EH (cell line): Measurements from ENCODE around the gene IGFALS.

Source experiments
- DNase-seq: peaks from one replicate; pipeline ENCODE4 v3.0.0-alpha.2; 2015; ENCODE audit warnings: low read depth

Gene IGFALS

GRCh38 chr16:1789643-1790045 is 3.9 kb downstream of the IGFALS start:
- no peak for DNase-seq

DNA sequence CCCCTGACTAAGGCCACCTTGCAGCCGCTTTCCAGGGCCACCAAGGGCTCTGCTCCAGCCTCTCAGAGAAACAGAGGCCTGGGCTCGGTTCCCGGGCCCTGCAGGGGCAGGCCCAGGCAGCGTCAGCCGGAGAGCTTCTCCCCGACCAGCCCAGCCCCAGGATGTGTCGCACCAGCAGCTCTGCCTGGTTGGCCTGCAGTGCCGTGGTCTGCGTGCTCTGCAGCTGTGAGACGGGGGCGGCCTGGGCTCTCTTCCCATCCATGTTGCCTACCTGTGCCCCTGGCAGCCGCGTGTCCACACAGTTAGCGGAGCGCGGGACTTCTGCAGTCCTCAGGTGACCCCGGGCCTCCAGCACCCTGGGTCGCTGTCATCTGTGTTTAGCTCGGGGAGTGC is 4.8 kb downstream of the IGFALS start:
- DNase-seq: no peak

DNA sequence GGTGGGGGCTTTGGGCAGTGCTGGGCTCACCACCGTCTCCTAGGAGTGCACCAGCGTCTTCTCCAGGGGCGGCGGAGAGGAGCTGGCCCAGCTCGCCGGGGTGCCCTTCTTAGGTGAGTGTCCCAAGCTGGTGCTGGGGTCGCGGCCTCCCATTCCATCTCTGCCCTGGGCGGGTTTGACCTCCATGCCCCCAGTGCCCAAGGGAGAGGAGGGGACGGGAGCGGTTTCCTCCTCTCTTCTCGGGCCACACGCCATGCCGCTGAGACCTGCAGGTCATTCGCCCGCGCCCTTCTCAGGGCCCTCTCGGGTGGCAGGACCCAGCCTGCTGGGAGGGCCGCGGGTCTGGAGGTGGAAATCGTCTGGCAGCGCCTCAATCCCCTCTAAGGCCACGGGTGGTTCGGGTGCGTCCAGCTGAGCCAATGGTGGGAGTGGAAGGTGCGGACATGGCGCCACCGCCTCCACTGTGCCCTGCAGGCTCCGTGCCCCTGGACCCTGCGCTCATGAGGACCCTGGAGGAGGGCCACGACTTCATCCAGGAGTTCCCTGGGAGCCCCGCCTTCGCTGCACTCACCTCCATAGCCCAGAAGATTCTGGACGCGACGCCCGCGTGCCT is 5.3 kb downstream of the IGFALS start:
- no peak for DNase-seq

GRCh38 chr16:1787322-1788094 is 6.0 kb downstream of the IGFALS start:
- no peak for DNase-seq

DNA sequence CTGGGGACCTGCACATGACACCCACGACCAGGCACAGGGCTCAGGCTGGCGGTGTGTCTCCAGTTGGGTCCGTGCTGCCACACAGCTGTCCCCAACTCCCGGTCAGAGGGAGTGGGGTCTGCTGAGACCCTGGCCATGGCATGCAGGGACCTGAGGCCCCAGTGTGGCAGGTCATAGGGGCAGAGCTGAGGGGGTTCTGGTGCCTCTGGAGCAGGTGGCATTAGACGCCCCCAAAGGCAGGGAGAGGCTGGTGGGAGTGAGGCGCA is 6.5 kb downstream of the IGFALS start:
- no peak for DNase-seq

- DNase-seq: no peak
These were observed 7.1 kb downstream of the IGFALS start for GRCh38 chr16:1786242-1787055.

DNA sequence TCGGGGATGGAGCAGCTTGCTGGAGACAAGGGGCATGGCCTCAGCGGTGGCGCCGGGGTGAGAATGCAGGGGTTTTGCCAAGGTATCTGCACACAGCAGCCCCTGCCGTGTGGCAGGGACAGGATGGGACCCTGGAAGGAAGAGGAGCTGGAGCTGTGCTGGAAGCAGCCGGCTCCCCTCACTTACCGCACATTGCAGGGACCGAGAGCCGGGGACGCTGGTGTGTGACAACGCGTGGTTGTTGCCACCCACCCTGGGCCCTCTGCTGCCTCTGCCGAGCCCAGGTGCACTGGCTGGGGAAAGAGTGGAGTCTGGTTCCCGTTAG is 7.7 kb downstream of the IGFALS start:
- no peak for DNase-seq

- no peak for DNase-seq
These were observed 8.3 kb downstream of the IGFALS start for GRCh38 chr16:1784977-1785845.

DNA sequence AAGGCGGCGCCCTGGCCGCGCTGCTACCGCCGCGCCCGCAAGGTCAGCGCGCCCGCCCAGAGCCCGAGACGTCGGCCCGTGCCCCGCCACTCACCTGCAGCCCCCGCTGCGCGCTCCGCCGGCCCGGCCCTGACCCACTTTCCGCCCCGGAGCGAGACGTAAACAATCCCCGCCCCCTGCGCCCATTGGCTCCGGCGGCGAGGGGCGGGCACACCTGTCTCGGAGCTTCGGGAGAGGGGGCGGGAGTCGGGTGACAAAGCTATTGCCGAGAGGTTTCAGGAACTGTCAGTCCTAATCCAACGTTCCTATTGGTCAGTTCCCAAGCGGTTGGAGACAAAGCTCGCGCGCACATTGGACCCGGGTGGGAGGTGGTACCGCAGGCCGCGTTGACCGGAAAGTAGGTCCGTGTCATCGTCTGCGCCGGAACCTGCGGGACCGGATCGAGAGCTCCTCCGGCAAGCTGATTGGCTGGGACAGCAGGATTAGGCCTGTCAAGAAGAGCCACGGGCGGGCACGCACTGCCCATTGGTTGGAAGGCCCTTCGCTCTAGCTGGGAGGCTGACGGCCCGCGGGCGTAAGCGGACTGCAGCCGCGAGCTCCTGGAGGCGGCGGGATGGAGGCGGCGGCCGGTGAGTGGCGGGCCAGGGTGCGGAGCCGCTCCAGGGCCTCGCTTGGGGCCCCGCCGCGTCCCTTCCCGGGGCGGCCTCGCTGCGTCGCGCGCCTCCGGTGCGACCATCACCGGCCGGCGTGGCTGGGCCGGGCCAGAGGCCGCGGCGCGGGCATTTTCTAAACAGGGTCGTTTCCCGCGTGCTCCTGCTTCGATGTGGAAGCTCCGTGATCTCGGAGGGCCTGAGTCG is 10.9 kb downstream of the IGFALS start, which contains the start of the genes NUBP2 and SPSB3:
NUBP2 (plus strand) TSS at position 553 of the 857 bp plus-strand sequence; CDS start at position 614, 61 bp downstream.
SPSB3 (minus strand) TSS at position 164 of the 857 bp plus-strand sequence. CDS start 1,088 bp downstream, outside the sequence.
- DNase-seq: peak; percentile 100

DNA sequence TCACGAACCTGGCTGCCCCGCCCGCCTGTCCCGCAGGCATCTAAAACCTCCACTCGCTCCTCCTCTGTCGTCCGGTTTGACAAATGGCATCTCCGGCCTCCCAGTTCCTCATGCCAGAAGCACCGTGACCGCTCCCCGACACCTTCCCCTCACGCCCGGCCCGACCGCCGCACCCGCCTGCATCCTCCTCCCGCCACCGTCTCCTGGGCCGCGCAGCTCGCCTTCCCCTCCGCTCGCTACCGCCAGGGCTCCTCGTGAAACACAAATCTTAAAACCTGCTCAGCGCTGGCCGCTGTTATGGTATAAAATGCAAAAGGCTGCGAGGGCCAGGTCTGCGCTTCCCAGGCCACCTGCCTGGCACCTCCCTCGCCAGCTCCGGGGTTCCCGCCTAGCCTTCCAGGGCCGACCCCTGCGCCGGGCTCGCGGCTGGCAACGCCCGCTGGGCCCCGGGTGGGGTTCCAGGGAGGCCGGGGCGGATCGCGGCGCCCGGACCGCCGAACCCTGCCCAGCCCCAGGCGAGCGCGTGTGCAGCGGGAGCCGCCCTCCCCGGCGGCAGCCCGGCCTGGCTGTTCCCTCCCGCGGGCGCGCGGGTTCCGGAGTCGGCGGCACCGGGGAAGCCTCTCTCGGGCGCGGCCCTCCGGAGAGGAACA is 11.6 kb downstream of the IGFALS start:
- DNase-seq: peak; percentile 42

GRCh38 chr16:1781254-1781653 is 12.3 kb downstream of the IGFALS start:
- DNase-seq: no peak

- DNase-seq: no peak
These were observed 12.8 kb downstream of the IGFALS start for GRCh38 chr16:1780677-1781072.

DNA sequence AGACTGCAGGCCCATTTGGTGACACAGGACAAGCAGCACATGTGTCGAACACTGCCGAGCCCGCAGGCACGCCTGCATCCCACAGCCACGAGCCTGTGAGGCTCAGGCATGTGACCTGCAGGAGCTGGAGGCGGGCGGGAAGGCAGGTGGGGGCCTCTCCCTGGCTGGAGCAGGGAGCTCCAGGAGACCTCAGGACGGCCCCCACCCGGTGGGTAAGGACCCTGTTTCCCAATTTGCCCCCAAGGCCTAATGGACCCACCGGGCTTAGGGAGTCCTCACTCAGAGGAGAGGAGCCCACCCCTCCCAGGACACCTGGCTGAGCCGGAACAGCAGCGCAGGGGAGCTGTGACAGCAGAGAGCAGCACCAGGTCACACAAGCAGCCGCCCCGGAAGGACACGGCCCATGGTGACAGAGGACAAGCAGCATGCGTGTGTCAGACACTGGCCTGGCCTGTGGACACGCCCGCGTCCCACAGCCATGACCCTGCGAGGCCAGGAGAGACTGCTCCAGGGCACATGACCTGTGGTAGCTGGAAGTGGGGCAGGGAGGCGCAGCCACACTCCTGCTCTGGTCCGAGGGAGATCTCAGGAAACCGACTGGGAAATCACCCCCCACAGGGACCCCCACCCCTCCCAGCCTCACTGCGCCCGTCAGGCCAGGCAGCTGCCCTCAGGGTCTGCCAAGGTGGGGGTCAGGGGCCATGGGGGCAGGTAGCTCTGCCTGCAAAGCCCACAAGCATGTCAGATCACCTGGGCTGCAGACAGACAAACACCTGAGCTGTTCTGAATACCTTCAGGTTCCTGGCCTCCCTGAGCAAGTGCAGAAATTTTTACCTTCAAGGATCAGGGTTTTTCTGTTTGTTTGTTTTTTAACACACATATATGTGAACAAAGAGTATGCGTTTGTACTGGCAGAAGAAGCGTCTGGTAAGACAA is 13.5 kb downstream of the IGFALS start:
- no peak for DNase-seq

GRCh38 chr16:1779234-1779701 is 14.2 kb downstream of the IGFALS start:
- no peak for DNase-seq

GRCh38 chr16:1778200-1779179 is 15.0 kb downstream of the IGFALS start:
- DNase-seq: peak; percentile 7

DNA sequence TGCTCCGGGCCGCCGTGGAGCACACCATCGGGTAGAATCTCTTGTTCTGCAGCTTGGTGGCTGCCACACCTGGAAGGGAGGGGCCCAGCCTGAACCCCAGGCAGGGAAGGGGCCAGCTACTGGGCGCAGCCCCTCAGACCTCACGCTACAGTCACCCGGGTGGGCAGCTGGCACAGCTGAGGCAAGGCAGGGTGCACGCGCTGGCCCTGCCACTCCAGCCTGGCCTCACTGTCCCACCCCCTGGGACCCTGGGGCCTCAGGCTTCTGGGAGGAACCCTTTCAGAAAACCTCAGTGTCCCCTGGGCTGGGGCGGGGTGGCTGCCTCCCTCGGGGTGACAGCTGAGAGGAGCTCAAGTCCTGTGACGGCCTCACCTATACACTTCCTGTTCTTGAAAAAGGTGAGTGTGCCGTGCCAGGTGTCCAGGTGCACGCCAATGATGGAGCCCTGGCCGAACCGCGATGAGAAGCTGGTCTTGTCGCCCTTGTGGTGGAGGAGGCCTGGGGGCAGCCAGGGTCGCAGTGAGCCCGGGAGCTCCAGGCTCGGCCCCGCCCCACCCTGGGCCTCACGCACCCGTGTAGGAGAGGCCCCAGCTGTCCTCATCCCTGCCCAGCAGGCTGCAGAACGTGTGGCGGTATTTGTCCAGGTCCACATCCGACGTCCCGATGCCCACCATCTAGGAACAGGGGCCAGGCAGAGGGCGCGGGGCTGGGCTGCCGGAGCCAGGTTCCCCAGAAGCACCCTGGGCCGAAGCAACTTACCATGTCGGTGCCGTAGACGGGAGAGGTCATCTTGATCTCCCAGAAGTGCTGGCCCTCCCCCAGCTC is 15.9 kb downstream of the IGFALS start:
- no peak for DNase-seq

GRCh38 chr16:1776991-1777374 is 16.5 kb downstream of the IGFALS start:
- no peak for DNase-seq

DNA sequence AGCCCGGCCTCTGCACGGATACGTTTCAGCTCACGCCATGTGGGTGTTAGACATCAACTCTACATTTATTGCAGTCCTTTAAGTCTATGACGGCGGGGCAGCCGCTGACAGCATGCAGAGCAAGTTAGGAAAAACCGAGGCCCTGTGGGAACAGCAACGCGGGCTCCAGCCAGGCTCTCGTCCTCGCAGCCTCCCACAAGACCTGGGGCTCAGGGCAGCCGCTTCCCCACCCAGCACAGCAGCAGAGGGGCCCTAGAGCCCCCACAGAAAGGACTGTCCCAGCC is 16.9 kb downstream of the IGFALS start:
- no peak for DNase-seq
